SK-N-MC (cell line): ENCODE results near the gene ANXA8.

ENCODE experiments used
- EZH2 ChIP-seq: fragments of 200-600 bp; sonication (generic); IDR thresholded peaks from one replicate; pipeline ENCODE4 v1.6.1; 2017; ENCODE audit warnings: antibody characterized with exemption
- POLR2AphosphoS5 ChIP-seq: IDR thresholded peaks from 2 replicates; pipeline ENCODE4 v1.6.1; 2012; ENCODE audit warnings: mild to moderate bottlenecking, low read depth, low read length, borderline replicate concordance

DNA sequence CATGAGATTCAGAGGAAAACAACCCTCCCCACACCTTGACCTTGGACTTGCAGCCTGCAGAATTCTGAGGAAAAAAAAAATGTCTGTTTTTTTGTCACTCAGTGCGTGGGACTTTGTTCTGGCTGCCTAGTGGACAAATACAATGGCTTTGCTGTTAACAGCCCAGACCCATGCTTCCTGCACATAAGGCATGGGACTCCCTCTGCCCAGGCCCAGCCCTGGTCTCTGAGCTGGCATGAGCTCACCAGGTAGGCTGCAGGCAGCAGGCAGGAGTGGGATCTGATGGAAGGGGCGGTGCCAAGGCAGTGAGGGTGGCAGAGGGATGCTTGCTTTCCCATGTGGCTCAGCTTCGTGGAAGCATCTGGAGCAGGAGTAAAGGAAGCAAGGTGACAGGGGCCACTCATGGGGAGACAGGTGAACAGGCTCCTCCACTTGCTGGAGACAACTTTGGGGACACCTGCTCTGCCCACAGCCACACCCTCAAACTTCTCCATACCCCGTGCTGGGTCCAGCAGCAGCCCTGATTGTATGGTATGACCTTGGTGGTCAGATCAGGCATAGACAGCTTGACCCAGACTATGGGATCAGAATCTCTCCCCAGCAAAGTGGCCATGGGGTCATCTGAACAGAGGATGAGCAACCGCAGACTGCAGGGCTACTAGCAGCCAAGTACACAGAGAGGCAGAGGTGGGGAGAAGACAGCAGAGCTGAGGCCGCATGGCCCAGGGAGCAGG lies 27.0 kb downstream of the ANXA8 start:
- TF ChIP-seq POLR2AphosphoS5 = no peak
- TF ChIP-seq EZH2 = no peak
